8988T (cell line): ENCODE results near the gene GPC6.

Source experiments
- DNase-seq: peaks from one replicate; pipeline ENCODE4 v3.0.0; 2011

The GPC6 gene

GRCh38 chr13:94007072-94007471, 780.5 kb downstream of the GPC6 start:
- DNase-seq, result no peak

GRCh38 chr13:94009701-94010100, 783.1 kb downstream of the GPC6 start:
- DNase-seq, result no peak

GRCh38 chr13:94014461-94014860, 787.9 kb downstream of the GPC6 start:
- no peak for DNase-seq

- no peak for DNase-seq
Measured at GRCh38 chr13:94020426-94020825, 793.8 kb downstream of the GPC6 start.

- DNase-seq, result no peak
Measured at GRCh38 chr13:94020833-94021232, 794.2 kb downstream of the GPC6 start.

GRCh38 chr13:94028234-94028633, 801.6 kb downstream of the GPC6 start:
- DNase-seq, result no peak

GRCh38 chr13:94028650-94029049, 802.0 kb downstream of the GPC6 start:
- no peak for DNase-seq

- no peak for DNase-seq
Measured at GRCh38 chr13:94030415-94031119, 804.0 kb downstream of the GPC6 start.

GRCh38 chr13:94031609-94032008, 805.0 kb downstream of the GPC6 start:
- DNase-seq, result no peak

GRCh38 chr13:94033098-94033497, 806.5 kb downstream of the GPC6 start:
- DNase-seq, result no peak

GRCh38 chr13:94033830-94034642, 807.4 kb downstream of the GPC6 start:
- DNase-seq, result no peak

GRCh38 chr13:94050039-94050438, 823.4 kb downstream of the GPC6 start:
- DNase-seq, result no peak

GRCh38 chr13:94050686-94051085, 824.1 kb downstream of the GPC6 start:
- no peak for DNase-seq

- no peak for DNase-seq
Measured at GRCh38 chr13:94053986-94054593, 827.5 kb downstream of the GPC6 start.

- no peak for DNase-seq
Measured at GRCh38 chr13:94056362-94056990, 829.9 kb downstream of the GPC6 start.

GRCh38 chr13:94057618-94058186, 831.1 kb downstream of the GPC6 start:
- DNase-seq, result no peak

- no peak for DNase-seq
Measured at GRCh38 chr13:94058821-94059360, 832.3 kb downstream of the GPC6 start.

GRCh38 chr13:94061301-94061700, 834.7 kb downstream of the GPC6 start:
- no peak for DNase-seq

- no peak for DNase-seq
Measured at GRCh38 chr13:94063096-94063495, 836.5 kb downstream of the GPC6 start.

GRCh38 chr13:94063848-94064247, 837.2 kb downstream of the GPC6 start:
- DNase-seq, result no peak

- DNase-seq, result no peak
Measured at GRCh38 chr13:94065741-94066140, 839.1 kb downstream of the GPC6 start.

GRCh38 chr13:94073007-94073744, 846.6 kb downstream of the GPC6 start:
- no peak for DNase-seq
